HG03139 (cell line): ENCODE measurements around the gene EIF4E.
"Not testable (repeated sequence)": the region's sequence is repeated elsewhere in the genome, so short reads cannot be mapped to it uniquely, and the experiment has no call there.

Experiments used
- ATAC-seq: cut with Tn5 transposase; IDR thresholded peaks from one replicate; pipeline ENCODE4 v1.9.1; 2021; ENCODE audit not compliant: unreplicated experiment

Gene EIF4E

DNA sequence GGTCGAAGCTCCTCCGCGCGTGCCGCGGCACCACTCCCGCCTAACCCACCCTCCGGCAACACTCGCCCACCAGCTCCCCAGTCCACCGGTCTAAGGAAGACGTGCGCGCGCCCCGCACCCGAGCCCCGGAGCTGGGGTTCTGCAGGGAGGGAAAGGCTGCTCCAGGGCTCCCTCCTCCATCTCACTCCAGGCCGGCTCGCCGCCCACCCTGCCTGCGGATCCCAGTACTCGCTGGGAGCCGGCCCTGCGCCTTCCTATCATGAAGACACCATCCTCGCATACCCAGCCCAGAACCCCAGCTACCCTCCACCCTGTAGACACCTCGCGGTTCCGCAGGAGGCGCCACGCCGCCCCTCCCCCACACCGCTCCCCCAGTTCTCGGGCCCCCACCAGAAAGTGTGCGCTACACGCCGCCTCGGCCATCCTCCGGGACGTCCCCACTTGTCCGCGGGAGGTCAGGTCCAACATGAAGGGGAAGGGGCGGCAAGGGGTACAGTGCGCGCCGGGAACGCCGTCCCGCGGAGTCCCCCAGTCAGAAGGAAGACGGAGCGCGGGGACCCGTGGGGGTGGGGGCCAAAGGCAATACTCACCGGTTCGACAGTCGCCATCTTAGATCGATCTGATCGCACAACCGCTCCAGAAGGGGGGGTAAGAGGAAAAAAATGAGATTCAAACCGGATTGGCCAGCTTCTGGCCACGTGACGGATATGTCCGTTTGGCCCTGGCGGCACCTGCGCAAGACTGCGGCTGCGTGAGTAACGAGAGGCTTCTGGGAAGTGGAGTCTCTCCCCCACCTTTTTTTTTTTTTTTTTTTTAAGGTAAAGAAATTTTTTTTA, at the start of gene EIF4E:
EIF4E (minus strand) TSS at position 629 of the 836 bp plus-strand sequence; CDS start at position 608, 21 bp downstream.
- ATAC-seq = peak; percentile 65

GRCh38 chr4:98977557-98977956, 48.6 kb upstream of the EIF4E start:
- ATAC-seq = no peak

DNA sequence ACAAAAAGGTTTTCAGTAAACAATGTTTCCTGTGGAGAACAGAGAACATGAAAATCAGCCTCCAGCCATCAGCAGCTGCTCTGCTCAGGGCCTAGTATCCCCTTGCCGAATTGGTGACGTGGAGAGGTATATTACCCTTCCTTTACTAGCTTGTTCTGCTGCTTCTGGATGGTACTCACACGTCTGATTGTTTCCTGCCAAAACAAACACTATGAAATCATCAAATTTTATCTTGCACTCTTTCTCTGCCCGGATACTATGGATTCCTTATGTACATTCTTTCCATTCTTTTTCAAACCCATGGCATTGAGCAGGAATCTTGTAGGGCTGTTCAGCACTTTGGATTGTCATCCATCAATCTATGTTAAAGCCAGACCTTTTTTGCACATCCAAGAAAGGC, 47.8 kb upstream of the EIF4E start:
- ATAC-seq = no peak

GRCh38 chr4:98969878-98970785, 41.2 kb upstream of the EIF4E start:
- no peak for ATAC-seq

DNA sequence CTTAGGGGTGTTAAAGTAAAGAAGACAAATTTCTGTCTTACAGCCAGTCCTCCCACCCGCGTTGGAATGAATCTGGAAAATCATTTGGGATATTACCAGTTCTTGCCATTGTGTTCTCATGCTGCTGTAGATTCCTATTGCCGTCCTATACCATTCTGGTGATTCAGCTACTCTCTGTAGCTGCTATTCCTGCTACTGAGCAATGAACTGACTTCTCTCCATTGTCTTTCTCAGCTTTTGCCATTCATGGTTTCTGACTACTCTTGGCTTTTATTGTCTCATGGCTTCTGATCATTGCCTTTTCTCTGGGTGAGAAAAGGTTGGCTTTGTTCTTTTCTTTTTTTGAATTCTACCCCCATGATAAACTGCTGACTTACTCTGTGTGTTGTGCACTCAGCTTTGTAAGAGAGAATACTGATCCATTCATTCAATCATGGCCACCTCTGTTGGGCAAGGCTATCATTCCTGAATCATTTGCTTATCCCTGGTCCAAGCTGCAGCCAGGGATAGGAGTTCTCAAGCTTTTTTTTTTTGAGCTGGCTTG, 38.9 kb upstream of the EIF4E start:
- no peak for ATAC-seq

GRCh38 chr4:98966926-98967325, 38.0 kb upstream of the EIF4E start:
- no peak for ATAC-seq

- ATAC-seq = no peak
Measured at GRCh38 chr4:98963538-98964433, 34.9 kb upstream of the EIF4E start.

DNA sequence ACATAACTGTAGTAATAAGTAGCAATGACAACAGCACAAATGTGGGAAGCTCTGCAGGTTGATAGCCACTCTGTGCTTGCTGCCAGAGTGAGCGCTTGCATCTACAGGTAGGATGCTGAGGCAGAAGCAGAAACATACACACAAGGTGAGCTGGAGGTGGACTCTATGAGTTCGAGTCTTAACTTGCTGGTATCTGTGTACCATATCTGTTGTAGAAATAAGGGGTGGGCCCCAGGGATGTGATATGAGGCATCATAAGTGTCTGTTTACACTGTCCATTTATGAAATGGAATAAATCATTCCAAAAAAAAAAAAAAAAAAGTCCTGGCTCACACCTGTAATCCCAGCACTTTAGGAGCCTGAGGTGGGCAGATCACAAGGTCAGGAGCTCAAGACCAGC, 32.8 kb upstream of the EIF4E start:
- ATAC-seq = no peak

GRCh38 chr4:98959411-98959810, 30.5 kb upstream of the EIF4E start:
- ATAC-seq = no peak

GRCh38 chr4:98958065-98958464, 29.1 kb upstream of the EIF4E start:
- ATAC-seq = no peak

DNA sequence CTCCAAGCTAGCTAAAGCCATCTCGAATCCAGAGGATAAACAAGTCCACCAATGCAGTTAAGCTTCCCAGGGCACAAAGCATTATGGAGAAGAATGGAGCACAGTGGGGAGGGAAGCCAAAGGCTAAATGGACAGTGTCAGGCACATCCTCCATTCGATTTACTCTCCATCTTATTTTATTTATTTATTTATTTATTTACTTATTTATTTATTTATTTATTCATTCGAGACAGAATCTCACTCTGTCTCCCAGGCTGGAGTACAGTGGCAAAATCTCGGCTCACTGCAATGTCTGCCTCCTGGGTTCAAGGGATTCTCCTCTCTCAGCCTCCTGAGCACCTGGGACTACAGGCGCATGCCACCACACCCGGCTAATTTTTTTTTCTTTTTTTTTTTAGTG, 26.3 kb upstream of the EIF4E start:
- no peak for ATAC-seq

- no peak for ATAC-seq
Measured at GRCh38 chr4:98951710-98952109, 22.8 kb upstream of the EIF4E start.

GRCh38 chr4:98950925-98951324, 22.0 kb upstream of the EIF4E start:
- ATAC-seq = no peak

DNA sequence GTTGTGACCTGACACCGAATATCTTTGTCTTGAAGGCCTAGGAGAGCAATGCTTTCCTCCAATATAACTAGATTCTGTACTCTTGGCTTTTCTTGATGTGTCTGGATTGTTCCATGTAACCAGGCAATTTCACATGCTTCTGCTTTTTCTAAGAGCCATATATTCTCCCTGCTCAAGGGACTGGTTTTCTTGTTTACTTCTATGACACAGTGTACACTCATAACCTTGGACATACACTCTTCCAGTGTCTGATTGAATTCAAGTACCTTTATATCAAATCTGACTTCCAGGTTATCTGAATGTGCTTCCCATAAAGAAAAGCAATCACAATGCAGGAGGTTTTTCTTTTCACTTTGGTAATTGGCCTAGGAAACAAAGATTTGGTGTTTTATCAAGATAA, 17.4 kb upstream of the EIF4E start:
- no peak for ATAC-seq

DNA sequence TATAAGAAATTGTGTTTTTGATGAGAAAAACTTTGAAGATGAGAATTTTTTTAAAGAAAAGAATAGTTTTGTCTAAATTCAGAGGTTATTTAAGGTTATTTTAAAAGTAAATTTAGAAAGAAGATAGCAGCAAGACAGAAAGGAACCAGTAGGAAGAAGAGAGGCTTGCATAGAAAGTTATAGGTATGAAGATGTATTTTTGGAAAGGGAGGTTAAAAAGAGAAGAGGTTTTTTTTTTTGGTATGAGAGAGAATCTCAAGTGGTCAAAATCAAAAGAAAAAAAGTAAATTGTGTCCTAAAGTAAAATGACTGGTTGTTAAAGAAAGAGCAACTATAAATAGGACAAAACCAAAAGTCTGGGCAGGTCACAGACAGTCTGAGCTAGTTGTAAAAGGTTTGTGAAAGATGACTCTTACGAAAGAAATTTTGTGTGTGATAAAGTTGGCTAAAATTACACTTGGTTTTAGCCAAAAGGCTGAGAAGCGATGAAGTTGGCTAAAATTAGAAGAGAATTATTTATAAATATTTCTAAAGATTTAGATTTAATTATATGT, 16.4 kb upstream of the EIF4E start:
- ATAC-seq = no peak

DNA sequence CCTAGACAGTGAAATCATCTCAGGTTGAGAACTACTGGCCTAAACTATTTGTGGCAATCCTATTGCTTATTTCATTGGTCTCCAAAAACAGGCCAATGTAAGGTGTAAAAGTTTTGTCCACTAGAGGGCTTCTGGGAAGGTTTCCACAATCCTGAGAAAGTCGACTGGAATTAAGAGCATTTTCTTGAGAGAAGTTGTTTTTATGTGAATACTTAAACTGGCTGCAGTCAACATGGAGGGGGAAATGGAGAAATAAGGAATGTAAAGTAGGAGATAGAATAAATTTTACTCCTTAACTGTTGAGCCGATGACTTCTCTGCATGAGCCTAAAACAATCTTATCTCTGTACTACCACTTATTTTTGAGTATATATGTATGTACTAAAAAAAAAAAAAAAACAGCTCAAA, 11.0 kb upstream of the EIF4E start:
- no peak for ATAC-seq

- ATAC-seq = no peak
Measured at GRCh38 chr4:98939438-98939837, 10.5 kb upstream of the EIF4E start.

GRCh38 chr4:98937986-98938720, 9.2 kb upstream of the EIF4E start:
- ATAC-seq = no peak

GRCh38 chr4:98935633-98936032, 6.7 kb upstream of the EIF4E start:
- ATAC-seq = no peak

DNA sequence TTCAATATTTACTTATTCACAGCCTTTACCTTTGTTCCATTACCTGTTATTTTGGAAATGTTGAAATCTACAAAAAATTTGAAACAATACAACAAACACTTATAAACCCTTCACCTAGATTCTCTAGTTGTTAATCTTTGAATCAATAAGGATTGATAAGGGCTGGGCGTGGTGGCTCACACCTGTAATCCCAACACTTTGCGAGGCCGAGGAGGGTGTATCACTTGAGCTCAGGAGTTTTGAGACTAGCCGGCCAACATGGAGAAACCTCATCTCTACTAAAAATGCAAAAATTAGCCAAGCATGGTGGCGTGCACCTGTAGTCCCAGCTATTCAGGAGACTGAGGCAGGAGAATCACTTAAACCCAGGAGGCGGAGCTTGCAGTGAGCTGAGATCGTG, 5.9 kb upstream of the EIF4E start:
- not testable (repeated sequence) for ATAC-seq
